HS-5 (cell line): Measurements from ENCODE around the gene UQCRQ.

Experiments used
- DNase-seq: peaks from one replicate; pipeline ENCODE4 v3.0.0-alpha.2; 2012; ENCODE audit warnings: low read depth

The UQCRQ gene

GRCh38 chr5:132871459-132872284 lies 5.2 kb downstream of the UQCRQ start:
- DNase-seq = no peak

DNA sequence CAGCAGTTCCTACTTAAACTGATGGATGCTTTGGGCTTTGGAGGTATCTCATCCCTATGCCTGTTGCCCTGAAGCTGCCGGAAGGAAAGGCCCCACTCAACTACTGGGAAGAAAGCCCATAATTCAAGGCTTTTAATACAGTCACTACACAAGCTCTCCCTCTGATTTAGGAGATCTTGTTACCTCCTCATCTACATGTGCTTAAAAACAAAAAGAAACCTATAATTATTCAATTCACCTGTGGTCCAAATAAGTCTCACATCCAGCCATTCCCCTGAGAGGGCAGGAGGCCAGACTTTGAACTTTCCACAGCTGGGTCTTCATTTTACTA lies 6.3 kb downstream of the UQCRQ start:
- DNase-seq = no peak

GRCh38 chr5:132873119-132873929 lies 6.9 kb downstream of the UQCRQ start, which contains the start of gene LEAP2:
Gene LEAP2, plus strand, starts transcription at chr5:132873668. Its CDS starts 27 bp downstream, at chr5:132873695.
- DNase-seq = no peak

DNA sequence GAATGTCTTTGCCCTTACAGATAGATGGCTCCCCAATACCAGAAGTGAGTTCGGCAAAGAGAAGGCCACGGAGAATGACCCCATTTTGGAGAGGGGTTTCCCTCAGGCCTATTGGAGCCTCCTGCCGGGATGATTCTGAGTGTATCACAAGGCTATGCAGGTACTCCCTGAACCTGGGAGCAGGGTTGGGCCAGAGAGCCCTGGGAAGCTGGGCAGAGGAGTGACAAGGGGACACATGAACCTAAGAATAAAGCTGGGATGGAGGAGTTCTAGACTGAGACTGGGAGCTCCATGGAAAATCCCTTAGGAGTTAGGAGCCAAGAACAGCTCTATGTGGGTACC lies 7.5 kb downstream of the UQCRQ start:
- DNase-seq = no peak

- DNase-seq = no peak
These were observed 9.7 kb downstream of the UQCRQ start for GRCh38 chr5:132876020-132876759.

- no peak for DNase-seq
These were observed 11.0 kb downstream of the UQCRQ start for GRCh38 chr5:132877466-132877865.

- DNase-seq = no peak
These were observed 11.5 kb downstream of the UQCRQ start for GRCh38 chr5:132877938-132878337.

DNA sequence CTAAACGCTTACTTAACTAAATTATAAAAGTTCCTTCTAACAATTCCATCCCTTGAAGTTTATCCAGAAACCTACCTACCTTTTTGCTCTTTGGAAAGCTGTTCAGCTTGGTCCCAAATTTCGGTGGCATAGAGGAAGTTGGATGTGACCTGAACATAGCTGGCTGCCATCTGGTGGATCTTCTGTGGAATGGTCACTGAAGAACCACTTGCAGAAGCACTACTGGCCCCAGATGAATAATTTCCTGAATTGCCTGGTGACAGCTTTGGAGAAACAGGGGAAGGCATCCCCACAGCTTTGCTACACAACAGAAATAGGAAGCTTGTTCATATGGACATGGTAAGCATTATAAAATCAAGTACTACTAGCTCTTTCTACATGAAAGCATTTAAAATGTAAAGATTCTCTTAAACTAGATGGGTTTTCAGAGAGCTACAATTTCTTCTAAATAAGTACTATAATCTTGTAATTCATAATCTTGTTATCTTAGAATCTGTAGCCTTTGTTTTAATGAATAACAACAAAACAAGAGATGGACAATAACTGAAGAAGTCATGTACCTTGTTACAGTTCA lies 16.9 kb downstream of the UQCRQ start:
- DNase-seq = peak; percentile 28

DNA sequence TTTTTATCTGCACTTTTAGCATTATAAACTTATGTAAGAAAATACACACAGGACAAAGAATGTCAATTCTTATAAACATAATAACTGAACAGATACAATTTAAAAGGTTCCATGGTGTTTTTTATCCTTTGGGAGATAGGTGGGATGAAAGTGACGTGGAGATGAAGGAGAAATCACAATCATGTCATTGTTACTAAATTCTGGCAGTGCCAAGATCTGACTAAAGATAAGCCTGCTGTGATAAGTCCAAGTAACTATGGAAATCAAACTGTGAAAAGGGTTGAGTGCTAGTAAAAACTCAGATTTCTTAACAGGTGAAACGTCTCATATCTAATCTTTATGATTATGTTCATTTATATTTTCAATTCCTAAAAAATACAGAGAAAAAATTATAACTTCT lies 18.1 kb downstream of the UQCRQ start:
- no peak for DNase-seq

- DNase-seq = no peak
These were observed 19.8 kb downstream of the UQCRQ start for GRCh38 chr5:132886064-132886823.

DNA sequence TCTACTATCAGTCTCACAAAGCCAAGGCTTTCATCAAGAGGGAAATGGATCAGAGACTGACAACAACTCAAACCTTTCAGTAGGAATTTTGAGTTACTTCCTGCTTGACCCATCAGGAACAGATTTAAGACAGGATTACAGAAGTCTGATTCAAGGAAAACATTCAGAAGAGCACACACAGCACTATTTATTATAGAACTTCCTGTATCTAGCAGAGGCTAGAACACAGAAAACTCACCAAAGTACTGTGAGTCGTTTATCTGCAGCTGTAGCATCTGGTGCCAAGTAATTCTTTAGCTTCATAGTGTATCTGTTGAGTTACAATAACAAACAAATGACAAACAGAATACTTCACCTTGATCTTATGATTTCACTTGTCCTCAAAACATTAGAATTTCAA lies 20.8 kb downstream of the UQCRQ start:
- no peak for DNase-seq

GRCh38 chr5:132889501-132889900 lies 23.1 kb downstream of the UQCRQ start:
- DNase-seq = no peak

DNA sequence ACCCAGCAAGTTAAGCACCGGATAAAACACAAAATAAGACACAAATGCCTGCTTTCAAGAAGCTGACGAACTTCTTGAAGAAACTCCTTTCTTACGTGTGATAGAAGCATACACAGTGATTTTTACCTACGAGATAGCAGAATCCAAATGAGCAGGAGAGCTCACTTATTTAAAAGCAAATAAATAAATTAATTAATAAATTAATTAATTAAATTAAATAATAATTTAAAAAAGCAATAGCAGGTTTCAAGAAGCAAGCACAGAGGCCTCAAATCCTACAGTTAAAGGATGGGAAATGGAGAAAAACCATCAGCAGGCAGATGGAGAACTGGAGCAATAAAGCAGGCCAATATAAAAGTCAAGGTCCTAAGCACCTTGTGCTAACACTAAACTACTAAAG lies 24.4 kb downstream of the UQCRQ start:
- DNase-seq = no peak

DNA sequence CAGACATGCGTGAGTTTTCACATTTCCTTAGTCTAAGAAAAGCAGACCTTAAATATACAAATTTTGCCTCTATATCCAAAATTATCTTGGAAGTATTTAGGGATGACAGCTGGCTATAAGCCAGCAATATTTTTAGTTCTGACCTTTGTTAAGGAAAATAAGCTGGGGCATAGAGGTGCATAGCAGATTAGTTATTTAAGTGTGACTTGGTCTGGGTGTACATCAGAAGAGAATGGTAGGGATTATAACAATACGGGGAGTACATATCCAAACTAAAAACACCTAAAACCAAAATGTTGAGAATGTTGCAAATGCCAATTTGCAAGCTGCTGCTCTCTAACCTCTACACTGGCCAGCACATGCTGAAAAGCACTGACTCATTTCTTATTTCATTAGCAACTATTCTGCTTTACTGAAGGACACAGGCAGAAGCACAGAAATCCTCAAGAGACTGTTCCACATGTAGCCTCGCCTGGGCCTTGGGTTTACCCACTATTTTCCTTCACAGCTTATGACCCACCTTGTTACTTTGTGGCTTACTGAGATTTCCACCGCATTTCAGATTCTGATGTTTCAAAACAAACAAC lies 29.4 kb downstream of the UQCRQ start:
- no peak for DNase-seq

DNA sequence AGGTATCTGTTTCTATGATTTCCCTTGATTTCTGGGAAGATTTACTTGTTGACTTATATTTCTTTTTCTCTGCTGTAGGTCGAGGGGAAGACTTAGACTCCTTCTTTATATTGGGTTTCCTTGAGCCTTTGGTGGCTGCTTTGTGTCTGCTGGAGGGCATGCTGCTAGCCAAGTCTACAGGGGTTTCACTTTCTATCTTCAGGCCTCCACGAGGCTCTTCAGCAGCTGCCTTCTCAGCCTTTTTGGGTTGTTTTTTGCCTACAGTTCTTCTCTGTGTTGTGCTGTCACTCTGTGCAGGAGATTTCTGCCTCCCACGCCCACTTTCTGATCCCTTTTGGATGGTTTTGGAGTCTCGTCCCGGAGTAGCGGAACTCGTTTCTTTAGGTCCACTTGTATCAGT lies 30.2 kb downstream of the UQCRQ start:
- DNase-seq = no peak

DNA sequence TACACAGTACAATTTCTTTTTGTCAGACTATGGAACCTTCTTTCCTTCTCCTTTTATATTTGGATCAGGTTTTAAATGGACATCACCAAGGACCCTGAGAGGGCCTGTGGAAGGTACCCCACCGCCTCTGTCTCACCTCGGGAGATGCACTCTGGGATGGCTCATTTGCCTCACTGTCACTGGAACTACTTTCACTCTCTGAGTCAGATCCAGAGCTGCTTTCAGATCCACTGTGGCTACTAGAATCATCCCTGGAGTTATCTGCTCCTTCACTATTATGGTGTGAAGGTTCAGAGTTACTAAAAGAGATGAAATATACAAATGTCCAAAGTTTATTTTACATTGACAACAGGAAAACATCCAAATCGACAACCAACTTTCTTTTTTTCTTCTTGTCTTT lies 31.7 kb downstream of the UQCRQ start:
- DNase-seq = no peak

GRCh38 chr5:132901036-132901435 lies 34.6 kb downstream of the UQCRQ start:
- DNase-seq = no peak

- no peak for DNase-seq
These were observed 35.3 kb downstream of the UQCRQ start for GRCh38 chr5:132901730-132902129.

- DNase-seq = no peak
These were observed 39.5 kb downstream of the UQCRQ start for GRCh38 chr5:132905938-132906337.

DNA sequence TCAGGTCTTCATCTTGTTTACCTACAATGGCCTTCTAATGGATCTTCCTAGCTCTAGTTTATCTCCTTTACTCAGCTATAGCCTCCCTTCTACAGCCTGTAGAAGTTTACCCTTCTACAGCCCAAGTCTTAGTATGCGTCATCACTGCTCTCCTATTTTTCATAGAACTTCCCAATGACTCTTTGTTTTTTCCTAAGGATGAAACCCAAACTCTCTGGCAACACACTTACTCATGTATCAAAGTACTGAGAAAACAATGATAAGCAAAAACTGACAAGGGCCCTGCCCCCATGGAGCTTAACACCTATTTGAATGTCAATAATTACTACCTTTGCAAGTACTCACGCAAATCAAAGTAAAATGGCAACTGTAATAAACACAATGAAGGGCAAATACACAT lies 40.7 kb downstream of the UQCRQ start:
- DNase-seq = no peak

GRCh38 chr5:132909702-132910101 lies 43.3 kb downstream of the UQCRQ start:
- no peak for DNase-seq
